Stimulated activated CD8-positive, alpha-beta memory T cell treated with anti-CD3 and anti-CD28 coated beads, Interleukin-15, amount 100 ng/mL, for 24 hours (primary cell): ENCODE results near the gene REEP2.

Experiments used
- DNase-seq: peaks from one replicate; pipeline ENCODE4 v3.0.0-alpha.2; 2020; ENCODE audit warnings: low read depth

The REEP2 gene

DNA sequence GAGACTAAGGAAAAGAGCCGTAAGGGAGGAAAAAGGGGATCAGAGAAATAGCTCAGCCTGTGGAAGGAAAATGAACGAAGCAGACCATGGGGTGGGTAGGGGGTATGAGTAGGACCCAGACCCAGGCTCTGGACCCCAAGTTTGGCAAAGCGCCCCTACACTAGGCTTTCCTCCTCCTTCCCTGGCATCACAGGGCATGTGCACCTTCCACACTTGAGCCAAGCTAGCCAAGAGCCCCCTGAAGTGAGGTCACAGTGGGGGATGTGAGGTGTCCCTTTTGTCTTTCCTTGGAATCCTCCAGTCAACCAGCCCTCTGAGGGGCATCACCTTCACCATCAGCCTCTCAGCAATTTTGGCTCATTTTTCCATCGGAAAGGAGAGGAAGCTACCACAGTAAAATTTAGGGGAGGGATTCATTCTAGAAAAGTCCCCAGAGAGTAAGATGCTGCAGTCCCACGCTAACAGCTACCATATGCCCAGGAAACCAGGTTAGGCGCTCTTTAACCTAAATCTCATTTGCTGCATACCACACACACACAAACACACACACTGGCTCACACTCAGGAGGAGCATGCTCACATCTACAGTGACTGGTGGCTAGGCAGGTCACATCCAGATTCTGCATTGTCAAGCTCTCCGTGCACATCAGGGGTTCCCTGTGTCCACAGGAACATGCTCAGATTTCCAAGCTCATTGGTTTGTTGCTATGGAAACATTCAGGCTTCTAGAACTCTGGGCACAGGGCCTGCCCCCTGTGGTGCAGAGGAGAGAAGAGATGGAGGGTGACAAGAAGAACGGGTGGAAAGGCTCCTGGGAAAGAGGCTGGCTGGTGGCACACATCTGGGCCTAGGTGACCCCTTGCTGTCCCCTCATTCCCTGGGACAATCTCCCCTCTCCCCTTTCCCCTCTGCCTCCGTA, 9.9 kb downstream of the REEP2 start:
- no peak for DNase-seq

DNA sequence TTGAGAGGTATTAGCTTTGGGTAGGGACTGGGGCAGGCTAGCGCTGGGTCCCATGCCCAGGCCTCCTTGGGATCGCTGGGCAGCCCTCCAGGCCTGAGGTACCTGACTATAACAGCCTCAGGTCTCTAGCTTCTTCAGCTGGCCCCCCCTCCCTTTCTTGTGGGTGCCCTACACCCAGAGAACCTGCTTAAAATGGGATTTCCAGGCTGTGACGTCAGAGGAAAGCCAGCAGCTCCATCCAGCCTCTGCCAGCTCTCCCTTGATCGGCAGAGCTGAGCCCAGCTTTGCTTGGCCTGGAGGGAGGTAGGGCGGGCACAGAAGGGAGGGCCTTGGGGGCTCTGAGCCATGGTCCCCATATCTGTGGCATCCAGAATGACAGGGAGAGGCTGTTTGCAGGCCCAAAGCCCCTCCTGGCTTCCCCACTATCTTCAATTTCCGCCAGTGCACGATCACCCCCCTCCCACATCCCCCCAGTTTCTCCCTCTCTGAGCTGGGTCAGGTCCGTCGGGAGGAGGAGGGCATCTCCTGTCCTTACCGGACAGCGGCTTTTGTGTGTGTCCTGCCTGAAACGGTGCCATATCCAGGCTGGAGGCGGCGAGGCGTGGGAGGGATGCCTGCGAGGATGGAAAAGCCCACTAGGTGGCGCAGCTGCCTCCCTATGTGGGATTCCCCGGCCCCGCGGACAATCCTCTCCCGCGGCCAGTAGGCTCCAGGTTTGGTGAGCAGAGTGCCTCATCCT, 10.8 kb downstream of the REEP2 start:
- DNase-seq: peak; percentile 69

DNA sequence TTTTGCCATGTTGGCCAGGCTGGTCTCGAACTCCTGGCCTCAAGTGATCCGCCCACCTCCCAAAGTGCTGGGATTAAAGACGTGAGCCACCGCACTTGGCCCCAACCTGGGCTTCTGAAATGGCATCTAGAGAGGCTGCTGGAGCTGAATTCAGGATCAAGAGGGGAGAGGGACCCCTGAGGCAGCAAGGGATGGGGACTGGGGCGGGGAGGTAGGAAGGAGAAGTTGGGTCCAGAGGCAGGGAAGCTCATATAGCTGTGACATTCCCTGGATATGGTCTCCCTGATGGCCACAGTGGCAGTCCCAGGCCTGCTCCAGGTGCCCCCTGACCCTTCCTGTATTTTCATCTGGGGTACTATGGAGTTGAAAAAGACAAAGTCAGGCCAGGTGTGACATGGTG, 12.1 kb downstream of the REEP2 start:
- no peak for DNase-seq

DNA sequence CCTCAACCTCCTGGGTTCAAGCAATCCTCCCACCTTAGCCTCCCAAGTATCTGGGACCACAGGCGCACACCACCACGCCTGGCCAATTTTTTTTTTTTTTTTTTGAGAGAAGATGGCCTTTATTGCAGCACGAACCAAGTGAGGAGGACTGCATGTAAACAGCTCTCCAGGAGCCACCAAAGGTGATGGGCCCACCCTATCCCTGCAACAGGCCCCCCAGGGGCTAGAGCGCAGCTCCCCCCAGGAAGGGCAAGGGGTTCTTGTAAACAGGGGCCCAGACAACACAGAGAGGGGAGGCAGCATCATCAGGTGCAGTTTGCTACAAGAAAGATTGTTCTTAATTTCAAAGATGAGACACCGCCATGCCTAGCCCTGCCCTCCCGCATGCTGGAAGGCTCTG, 13.9 kb downstream of the REEP2 start:
- no peak for DNase-seq

DNA sequence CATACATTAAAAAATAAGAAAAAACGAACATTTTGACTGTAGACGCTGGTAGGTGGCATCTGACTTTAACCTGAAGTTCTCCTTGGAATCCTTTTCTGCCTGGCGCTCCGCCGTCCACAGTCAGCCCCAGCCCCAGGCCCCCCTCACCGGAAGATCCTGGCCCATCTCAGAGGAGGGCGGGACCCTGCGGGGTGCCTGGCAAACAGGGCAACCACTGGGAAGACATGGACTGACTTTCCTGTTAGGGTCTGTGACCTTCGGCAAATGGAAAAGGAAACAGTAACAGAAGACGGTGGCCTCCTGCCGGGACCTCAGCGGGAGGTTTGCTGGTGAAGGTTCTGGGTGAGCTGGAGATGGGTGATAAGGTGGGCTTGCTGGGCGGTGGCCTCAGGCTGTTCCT, 14.7 kb downstream of the REEP2 start:
- DNase-seq: no peak

DNA sequence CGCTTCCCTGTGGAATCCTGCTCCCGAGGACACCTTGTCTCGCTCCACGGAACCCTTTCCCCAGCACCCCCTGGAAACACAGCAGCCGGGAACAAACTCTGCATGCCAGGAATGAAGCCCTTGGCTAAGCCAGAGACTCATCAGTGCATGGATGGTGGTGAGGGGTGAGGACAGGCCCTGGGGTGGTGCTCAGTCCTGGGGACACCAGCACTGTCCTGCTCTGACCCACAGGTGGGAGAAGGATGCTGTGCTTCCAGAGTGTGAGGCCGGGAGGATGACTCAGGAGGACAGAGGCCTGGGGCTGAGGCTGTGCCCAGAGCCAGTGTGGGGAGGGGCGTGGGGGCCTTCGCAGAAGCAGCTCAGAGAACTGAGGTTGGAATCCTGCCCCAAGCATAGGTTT, 15.3 kb downstream of the REEP2 start:
- DNase-seq: no peak

DNA sequence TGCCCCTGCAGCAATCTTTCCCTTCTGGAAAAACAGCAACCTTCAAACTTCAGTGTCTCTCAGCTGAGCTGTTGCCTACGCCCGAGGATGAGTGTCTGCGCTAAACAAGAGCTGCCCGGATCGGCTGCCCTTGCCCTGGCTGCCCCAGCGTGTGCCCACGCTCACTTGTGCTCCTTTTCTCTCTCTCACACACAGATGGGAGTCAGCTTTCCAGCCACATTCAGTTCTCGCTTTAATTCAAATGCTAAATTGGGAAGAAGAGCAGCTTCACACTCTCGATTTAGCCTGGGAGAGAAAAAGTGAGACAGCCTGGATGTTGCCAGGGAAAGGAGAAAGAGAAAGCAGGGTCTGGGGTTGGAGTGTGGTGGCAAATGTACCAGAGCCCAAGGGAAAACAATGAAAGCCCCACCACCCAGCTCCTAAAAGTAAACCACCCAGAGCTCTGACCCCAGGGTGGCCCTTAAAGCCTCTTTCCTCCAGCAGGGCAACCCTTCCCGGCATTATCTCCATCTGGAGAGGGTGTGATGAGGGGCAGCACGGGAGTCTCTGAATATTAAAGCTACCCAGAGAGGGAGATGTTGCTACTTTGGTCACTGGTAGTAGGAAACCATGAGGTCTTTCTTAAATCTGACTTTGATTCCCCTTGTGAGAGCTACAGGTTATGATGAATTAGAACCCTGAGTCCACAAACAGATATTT, 16.5 kb downstream of the REEP2 start:
- DNase-seq: no peak

DNA sequence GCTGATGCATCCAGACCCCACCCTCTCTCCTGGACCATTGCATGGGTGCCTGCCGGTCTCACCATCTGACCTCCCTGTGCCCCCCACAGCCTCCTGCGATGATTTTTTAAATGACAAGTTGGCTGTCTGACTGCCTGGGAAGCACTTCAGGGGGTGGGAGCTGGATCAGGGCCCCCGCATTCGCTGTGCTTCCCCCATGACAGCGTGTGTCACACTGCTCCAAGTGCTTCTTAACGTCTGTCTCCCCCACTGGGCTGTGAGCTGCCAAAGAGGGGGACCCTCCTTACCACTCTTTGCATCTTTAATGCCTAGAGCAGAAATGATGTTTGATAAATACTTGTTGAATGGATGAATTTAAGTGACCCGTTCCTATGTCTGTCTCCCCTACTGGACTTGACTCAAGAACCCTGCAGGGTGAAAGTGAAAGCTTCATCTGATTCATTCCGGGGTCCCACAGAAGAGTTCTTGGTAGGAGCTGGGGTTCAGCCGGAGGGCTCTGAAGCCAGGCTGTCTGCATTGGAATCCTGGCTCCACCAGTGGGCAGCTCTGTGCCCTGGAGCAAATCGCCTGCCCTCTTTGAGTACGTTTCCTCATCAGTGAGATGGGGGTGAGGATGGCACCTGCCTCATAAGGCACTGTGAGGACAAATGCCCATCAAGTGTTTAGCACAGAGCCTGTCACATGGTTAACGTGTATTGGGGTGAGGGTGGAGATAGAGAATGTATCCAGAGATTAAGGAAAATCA, 18.8 kb downstream of the REEP2 start:
- DNase-seq: no peak

DNA sequence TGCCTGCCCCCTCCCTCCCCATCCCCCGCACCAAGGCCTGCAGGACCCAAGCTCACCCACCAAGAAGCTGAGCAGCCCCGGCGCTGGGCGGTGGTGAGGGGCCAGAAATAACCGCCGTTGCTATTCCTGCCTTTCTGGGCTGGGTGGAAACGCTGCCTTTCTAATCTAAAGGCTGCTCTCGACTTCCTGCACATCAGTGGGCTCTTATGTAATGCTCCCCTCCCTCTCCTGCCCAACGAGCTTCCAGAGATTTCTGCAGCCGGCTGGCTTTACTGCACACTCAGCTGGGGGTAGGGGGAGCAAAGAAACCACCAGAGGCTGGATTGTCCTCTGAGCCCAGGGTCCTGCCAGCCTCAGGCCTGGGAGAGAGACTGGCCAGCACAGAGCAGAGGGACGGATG, 19.5 kb downstream of the REEP2 start:
- DNase-seq: no peak

DNA sequence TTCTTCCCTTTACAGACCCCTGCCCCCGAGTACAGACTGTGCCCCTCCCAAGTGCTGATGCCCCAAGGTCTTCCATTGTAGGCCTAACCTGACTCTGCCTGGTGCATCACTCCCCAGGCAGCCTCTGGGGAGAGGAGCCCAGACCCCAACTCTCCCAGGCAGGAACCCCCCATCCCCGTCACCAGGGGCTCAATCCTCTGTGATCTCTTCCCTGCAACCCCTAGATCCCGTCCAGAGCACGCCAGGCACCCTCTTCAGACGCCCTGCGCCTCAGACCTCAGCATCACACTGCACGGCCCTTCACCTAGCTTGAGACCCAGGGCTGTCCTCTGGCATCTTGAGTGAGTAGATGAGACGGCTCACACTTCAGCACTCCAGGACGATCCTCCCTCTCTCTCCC, 20.0 kb downstream of the REEP2 start:
- DNase-seq: no peak

DNA sequence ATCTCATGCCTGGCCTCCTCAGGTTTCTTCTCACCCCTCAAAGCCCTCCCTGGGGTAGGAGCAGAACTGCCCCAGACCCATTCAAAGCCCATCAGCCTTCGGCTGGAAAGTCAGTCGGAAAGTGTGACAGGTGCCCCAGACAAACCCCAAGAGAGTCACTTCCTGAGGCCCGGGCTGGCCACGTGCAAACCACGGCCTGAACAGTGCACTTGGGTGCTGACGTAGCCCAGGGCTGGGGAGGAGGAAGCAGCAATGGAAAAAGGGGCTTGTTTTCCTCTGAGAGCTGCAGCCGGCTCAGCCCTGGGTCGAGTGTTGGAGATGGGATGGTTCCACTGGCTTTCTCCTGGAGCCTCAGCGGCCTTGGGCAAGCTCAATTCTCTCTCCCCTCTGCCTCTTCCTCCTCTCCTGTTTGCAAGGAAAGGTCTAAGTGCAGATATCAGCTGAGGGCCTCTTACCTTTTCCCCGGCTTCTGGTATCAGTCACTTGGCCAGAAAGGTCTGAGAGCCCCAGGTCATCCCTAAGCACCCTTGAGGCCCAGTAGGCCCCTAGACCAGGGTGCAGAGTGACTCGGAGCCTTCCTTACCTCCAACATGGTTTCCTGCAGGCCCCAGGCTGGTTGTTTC, 20.6 kb downstream of the REEP2 start:
- DNase-seq: peak; percentile 63

DNA sequence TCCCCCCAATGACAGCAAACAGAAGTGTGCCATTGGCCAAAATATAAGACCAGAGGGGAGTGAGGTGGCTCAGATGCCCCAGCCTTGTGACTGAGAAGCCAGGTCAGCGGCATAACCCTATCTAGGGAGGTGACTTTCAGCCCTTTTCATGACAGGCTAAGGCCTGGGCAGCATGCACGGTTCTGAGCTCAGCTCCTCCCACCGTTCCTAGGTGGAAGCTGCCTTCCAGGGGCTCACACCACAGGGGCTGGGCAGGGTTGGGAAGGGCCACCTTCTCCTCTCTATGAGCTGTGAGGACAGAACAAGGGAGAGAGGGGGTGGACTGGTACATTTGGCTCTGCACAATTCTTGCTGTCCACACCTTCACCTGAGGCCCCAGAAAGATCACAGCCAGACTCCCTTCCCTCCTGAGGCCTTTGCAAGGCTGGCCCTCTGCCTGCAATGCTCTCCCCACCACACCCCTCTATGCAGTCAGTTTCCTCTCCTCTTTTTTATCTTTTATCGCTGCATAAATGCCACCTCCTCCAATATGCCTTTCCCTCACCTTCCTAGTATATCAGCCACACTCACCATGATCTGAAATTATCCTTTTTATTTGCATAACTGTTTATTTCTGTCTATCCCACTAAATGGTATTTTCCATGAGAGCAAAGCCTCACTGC, 21.3 kb downstream of the REEP2 start:
- no peak for DNase-seq

DNA sequence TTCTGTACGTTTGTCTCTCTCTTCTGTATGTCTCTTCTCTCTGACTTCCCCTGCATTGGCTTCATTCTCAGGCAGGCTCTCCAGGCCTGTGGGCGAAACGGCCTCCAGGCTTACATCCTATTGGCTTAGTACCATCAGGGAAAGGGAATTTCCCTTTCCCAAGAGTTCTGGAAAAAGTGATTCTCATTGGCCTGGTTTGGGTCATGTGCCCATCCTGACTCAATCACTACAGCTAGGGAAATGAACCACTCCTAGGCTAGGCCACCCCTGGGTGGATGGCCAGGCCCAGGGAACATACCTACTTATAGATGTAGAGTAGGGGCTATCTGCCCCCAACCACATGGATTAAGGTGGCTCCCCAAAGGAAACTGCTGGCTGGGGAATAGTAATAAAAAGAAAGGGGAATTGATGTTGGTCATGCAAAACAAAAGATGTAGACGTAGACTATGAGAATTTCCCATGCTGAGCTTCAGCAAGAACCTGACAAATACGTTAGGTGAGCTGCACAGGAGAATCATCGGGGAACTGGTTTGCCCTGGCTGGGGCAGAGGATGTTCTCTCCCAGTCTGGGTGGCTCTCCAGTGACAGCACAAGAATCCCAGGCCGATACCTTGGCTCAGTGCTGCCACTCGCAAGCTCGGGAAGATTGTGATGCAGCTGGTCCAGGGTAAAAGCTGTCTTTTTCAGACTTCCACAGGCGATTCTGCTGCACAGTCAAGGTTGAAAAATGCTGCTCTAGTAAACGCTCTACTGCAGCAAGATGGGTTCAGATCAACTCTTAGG, 22.7 kb downstream of the REEP2 start:
- no peak for DNase-seq

DNA sequence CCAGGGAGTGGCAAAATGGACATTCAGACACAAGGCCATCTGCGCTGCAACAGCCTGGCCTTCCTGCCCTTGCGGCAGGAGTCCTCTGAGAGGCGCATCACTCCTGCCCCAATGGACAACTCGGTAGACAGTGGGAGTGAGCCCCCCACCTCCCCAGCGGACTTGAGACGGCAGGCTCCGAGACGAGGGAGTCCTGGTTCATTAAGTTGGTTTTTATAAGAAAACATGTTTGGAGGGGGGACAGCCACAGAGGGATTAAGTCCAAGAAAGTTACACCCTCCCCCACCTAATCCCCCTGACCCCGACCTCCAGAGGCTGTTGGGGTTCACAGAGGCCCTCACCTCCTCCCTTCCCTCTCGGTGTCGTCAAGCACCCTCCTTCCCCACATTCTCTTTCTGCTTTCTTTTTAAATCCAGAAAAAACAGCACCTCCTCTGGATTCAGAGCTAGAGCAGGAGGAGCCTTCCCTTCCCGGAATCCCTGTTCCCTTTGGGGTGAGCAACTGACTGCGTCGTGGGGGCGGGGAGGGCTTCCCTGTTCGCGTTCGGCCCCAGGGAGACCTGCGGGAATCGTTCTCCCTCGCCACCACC, 24.7 kb downstream of the REEP2 start:
- no peak for DNase-seq

DNA sequence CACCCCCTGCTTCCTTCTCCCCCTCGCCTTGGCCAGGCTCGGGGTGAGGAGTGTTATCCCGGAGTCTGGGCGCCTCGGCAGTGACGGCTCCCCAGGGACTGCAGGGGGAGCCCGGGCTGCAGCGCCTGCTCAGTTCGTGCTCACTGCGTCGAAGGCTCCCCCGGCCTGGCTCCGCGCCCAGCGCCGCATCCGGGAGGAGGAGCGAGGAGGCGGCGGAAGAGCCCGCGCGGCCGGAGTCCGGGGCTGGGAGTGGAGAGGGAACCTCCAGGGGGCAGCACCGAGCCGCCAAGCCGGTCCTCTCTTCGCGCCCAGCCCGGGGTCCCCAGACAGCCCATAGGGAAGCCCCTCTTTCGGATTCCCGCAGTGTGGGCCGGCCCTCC, 25.1 kb downstream of the REEP2 start:
- peak; percentile 81 for DNase-seq

DNA sequence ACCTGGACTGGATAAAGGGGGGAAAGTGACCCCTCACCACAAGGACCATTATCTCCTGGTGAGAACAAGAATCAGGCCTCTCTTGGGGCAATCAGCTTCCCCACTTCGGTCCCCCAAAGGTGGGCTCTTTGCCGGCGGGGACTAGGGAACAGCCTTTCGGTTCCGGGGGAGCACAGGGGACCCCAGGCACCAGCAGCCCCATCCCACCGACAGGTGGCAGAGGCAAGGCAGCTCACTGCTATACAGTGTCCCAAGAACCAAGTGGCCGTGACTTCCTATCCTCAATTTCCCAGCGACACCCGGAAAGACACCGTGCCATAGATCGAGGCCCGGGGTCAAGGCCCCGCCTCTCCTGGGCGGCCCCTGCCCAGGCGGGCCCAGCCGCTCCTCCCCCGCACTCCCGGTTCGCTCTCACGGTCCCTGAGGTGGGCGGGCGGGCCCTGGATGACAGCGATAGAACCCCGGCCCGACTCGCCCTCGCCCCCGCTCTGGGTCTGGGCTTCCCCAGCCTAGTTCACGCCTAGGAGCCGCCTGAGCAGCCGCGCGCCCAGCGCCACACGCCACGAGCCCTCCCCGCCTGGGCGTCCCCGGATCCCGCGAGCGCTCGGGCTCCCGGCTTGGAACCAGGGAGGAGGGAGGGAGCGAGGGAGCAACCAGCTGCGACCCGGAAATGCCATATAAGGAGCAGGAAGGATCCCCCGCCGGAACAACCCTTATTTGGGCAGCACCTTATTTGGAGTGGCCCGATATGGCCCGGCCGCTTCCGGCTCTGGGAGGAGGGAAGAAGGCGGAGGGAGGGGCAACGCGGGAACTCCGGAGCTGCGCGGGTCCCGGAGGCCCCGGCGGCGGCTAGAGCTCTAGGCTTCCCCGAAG, 25.8 kb downstream of the REEP2 start:
- DNase-seq: peak; percentile 81

DNA sequence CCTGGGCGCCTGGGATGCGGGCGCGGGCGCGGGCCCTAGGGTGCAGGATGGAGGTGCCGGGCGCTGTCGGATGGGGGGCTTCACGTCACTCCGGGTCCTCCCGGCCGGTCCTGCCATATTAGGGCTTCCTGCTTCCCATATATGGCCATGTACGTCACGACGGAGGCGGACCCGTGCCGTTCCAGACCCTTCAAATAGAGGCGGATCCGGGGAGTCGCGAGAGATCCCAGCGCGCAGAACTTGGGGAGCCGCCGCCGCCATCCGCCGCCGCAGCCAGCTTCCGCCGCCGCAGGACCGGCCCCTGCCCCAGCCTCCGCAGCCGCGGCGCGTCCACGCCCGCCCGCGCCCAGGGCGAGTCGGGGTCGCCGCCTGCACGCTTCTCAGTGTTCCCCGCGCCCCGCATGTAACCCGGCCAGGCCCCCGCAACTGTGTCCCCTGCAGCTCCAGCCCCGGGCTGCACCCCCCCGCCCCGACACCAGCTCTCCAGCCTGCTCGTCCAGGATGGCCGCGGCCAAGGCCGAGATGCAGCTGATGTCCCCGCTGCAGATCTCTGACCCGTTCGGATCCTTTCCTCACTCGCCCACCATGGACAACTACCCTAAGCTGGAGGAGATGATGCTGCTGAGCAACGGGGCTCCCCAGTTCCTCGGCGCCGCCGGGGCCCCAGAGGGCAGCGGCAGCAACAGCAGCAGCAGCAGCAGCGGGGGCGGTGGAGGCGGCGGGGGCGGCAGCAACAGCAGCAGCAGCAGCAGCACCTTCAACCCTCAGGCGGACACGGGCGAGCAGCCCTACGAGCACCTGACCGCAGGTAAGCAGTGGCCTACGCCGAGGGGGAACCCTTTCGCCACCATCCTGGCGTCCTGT, 26.6 kb downstream of the REEP2 start, which contains the start of gene EGR1:
Gene EGR1, plus strand, starts transcription at position 219 of the 864 bp plus-strand sequence. Its CDS starts 283 bp downstream, at position 502.
- DNase-seq: peak; percentile 86
